Coronary artery (tissue), 2 donors: ENCODE data around the gene FOCAD.

Experiments
- DNase-seq: peaks from one replicate; pipeline ENCODE4 v3.0.0-alpha.2; 2017; ENCODE audit warnings: low spot score
- H3K27ac ChIP-seq, 2 donors: fragments of 200-600 bp; sonication (generic); one replicate each; pipeline ENCODE4 v1.5.1; 2016 to 2019
- H3K4me3 ChIP-seq: fragments of 200-600 bp; sonication (generic); 2 replicates; pipeline ENCODE4 v1.5.1; 2016; ENCODE audit warnings: mild to moderate bottlenecking, moderate library complexity
- TF ChIP-seq, protein P1 (sequence below): fragments of 200-600 bp; sonication (generic); IDR thresholded peaks from one replicate; pipeline ENCODE4 v1.5.1; 2019; ENCODE audit warnings: antibody characterized with exemption

FOCAD gene

GRCh38 chr9:20988671-20989315 lies 304.7 kb downstream of the FOCAD start:
- no peak overlapping the region for H3K27ac ChIP-seq
- TF ChIP-seq, protein P1, sequence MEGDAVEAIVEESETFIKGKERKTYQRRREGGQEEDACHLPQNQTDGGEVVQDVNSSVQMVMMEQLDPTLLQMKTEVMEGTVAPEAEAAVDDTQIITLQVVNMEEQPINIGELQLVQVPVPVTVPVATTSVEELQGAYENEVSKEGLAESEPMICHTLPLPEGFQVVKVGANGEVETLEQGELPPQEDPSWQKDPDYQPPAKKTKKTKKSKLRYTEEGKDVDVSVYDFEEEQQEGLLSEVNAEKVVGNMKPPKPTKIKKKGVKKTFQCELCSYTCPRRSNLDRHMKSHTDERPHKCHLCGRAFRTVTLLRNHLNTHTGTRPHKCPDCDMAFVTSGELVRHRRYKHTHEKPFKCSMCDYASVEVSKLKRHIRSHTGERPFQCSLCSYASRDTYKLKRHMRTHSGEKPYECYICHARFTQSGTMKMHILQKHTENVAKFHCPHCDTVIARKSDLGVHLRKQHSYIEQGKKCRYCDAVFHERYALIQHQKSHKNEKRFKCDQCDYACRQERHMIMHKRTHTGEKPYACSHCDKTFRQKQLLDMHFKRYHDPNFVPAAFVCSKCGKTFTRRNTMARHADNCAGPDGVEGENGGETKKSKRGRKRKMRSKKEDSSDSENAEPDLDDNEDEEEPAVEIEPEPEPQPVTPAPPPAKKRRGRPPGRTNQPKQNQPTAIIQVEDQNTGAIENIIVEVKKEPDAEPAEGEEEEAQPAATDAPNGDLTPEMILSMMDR: no peak

GRCh38 chr9:20989923-20990341 lies 305.9 kb downstream of the FOCAD start:
- H3K27ac ChIP-seq: peak overlapping the region in 1 of 2 donors; percentile 38
- H3K4me3 ChIP-seq: peak overlapping the region; percentile 6
- TF ChIP-seq, protein P1: no peak
- no peak for DNase-seq

More at GRCh38 chr9:20988671-20989315, 304.7 kb downstream of the FOCAD start:
- DNase-seq: no peak
- H3K4me3 ChIP-seq: no peak overlapping the region

DNA sequence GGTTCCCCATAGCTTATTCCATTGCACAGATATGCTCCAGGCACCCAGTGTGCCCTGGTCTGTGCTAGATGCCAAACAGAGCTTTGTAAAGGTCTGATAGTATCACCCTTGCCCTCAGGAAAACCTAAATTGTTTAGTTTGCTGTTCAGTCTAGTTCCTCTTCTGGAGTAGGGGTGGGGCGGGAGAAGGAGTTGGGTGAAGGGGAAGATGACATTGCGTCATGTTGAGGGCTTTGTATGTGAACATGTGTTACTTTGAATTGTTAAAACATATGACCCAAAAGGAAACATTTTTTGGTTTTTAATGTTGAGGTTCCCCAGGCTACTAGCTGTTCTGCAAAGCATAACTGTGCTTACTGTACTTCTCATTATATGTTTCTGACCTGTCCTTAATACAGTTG lies 306.8 kb downstream of the FOCAD start:
- H3K4me3 ChIP-seq: no peak overlapping the region
- no peak for DNase-seq
- TF ChIP-seq, protein P1: no peak

GRCh38 chr9:20994486-20994885 lies 310.4 kb downstream of the FOCAD start:
- DNase-seq: no peak
- Histone ChIP-seq H3K27ac (no peak overlapping the region), H3K4me3 (no peak overlapping the region)
- TF ChIP-seq, protein P1: no peak

More for the DNA sequence above, 306.8 kb downstream of the FOCAD start:
- H3K27ac ChIP-seq: peak overlapping the region in 1 of 2 donors; percentile 38

DNA sequence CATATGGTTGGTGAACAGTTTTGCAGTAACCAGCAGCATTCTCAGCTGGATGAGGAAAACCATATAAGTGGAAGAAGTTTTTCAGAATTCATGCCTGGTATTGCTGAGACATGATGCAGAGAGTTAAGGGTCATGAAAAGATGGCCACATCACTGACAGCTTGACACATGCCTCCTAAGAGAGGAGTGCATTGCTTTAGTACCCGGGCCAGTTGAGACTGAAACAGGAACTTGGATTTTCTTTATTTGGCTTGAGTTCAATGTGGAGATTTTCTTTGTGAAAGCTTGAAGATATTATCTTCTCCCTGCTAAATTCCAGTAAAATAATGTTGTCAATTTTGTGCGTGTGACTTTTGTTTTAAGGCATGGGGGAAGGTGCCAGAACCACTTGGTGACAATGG lies 311.6 kb downstream of the FOCAD start:
- no peak overlapping the region for H3K4me3 ChIP-seq
- no peak overlapping the region for H3K27ac ChIP-seq
- TF ChIP-seq, protein P1: no peak
- no peak for DNase-seq

- no peak overlapping the region for H3K4me3 ChIP-seq
- no peak overlapping the region for H3K27ac ChIP-seq
- TF ChIP-seq, protein P1: no peak
- DNase-seq: no peak
Observed at GRCh38 chr9:20996809-20997208, 312.8 kb downstream of the FOCAD start.

- DNase-seq: no peak
- TF ChIP-seq, protein P1: no peak
- Histone ChIP-seq H3K4me3 (no peak overlapping the region), H3K27ac (no peak overlapping the region)
Observed at GRCh38 chr9:20997503-20998076, 313.5 kb downstream of the FOCAD start.
